GM19351 (cell line): ENCODE data around the gene PSMA1.
A peak's percentile ranks its signal among the peaks of the same experiment; 100 is the strongest.
"Not testable (repeated sequence)": the region's sequence is repeated elsewhere in the genome, so short reads cannot be mapped to it uniquely, and the experiment has no call there.

ENCODE experiments used
- ATAC-seq: cut with Tn5 transposase; IDR thresholded peaks from one replicate; pipeline ENCODE4 v1.9.1; 2021; ENCODE audit warnings: mild to moderate bottlenecking, moderate library complexity; ENCODE audit not compliant: unreplicated experiment

Gene PSMA1

GRCh38 chr11:14519917-14520746 is at the start of gene PSMA1:
Gene PSMA1, minus strand, starts transcription at chr11:14520386. Its CDS starts 87 bp downstream, at chr11:14520299.
- ATAC-seq: peak; percentile 92

GRCh38 chr11:14569516-14569915 is 49.3 kb upstream of the PSMA1 start:
- not testable (repeated sequence) for ATAC-seq

- ATAC-seq: no peak
Observed at GRCh38 chr11:14567064-14567651, 47.0 kb upstream of the PSMA1 start.

GRCh38 chr11:14566331-14567063 is 46.3 kb upstream of the PSMA1 start:
- ATAC-seq: no peak

GRCh38 chr11:14565845-14566244 is 45.7 kb upstream of the PSMA1 start:
- ATAC-seq: no peak

GRCh38 chr11:14555818-14556217 is 35.6 kb upstream of the PSMA1 start:
- ATAC-seq: no peak

- ATAC-seq: peak; percentile 76
Observed at GRCh38 chr11:14554959-14555358, 34.8 kb upstream of the PSMA1 start.

- ATAC-seq: no peak
Observed at GRCh38 chr11:14552089-14552488, 31.9 kb upstream of the PSMA1 start.

GRCh38 chr11:14551380-14551779 is 31.2 kb upstream of the PSMA1 start:
- ATAC-seq: no peak

GRCh38 chr11:14549891-14550290 is 29.7 kb upstream of the PSMA1 start:
- ATAC-seq: no peak

GRCh38 chr11:14547440-14547839 is 27.3 kb upstream of the PSMA1 start:
- no peak for ATAC-seq

GRCh38 chr11:14546672-14547071 is 26.5 kb upstream of the PSMA1 start:
- no peak for ATAC-seq

- ATAC-seq: peak; percentile 84
Observed at GRCh38 chr11:14544611-14545010, 24.4 kb upstream of the PSMA1 start.

- ATAC-seq: no peak
Observed at GRCh38 chr11:14543260-14543659, 23.1 kb upstream of the PSMA1 start.

GRCh38 chr11:14542324-14542723 is 22.1 kb upstream of the PSMA1 start:
- ATAC-seq: no peak

GRCh38 chr11:14541192-14541947 is 21.2 kb upstream of the PSMA1 start:
- no peak for ATAC-seq

- ATAC-seq: no peak
Observed at GRCh38 chr11:14539982-14540421, 19.8 kb upstream of the PSMA1 start.

- no peak for ATAC-seq
Observed at GRCh38 chr11:14538926-14539554, 18.9 kb upstream of the PSMA1 start.

- no peak for ATAC-seq
Observed at GRCh38 chr11:14538271-14538925, 18.2 kb upstream of the PSMA1 start.

- peak; percentile 75 for ATAC-seq
Observed at GRCh38 chr11:14537134-14537599, 17.0 kb upstream of the PSMA1 start.
